Activated B cell treated with CpG ODN at 0.5 μM for 24 hours (primary cell): Measurements from ENCODE around the gene CHD6. TPM values are rescaled to one million over a fixed set of nuclear protein-coding genes. Genes with fewer than 3 reads are reported as not detected.

Experiments
- ATAC-seq: fragments of 200-7000 bp; cut with Tn5 transposase; one replicate; pipeline ENCODE4 v1.10.0; 2021; ENCODE audit warnings: low read depth, mild to moderate bottlenecking, moderate library complexity
- CTCF ChIA-PET: fragments of 350-600 bp; sonication (Branson Sonifier 250); formaldehyde crosslinking; loops from one replicate; lab custom pipeline; 2021; ENCODE audit warnings: antibody characterized with exemption; lab: Charles Lee
- POLR2A ChIA-PET: fragments of 350-600 bp; sonication (Branson Sonifier 250); formaldehyde crosslinking; loops from one replicate; lab custom pipeline; 2021; ENCODE audit warnings: antibody characterized with exemption; lab: Charles Lee
- DNase-seq: peaks from one replicate; pipeline ENCODE4 v3.0.0; 2022
- H3K27ac Mint-ChIP-seq: one replicate; pipeline ENCODE4 v1.8.0; 2020; ENCODE audit warnings: mixed read lengths
- H3K27me3 Mint-ChIP-seq: one replicate; pipeline ENCODE4 v1.8.0; 2021; ENCODE audit warnings: mixed read lengths
- H3K36me3 Mint-ChIP-seq: one replicate; pipeline ENCODE4 v1.8.0; 2021; ENCODE audit warnings: low read depth, mixed read lengths
- H3K4me1 Mint-ChIP-seq: one replicate; pipeline ENCODE4 v1.8.0; 2021; ENCODE audit warnings: mixed read lengths
- H3K4me3 Mint-ChIP-seq: one replicate; pipeline ENCODE4 v1.8.0; 2020; ENCODE audit warnings: mild to moderate bottlenecking, mixed read lengths
- H3K9me3 Mint-ChIP-seq: one replicate; pipeline ENCODE4 v1.8.0; 2020; ENCODE audit warnings: mixed read lengths
- intact Hi-C: fragments of 100-400 bp; cut with micrococcal nuclease; formaldehyde crosslinking; loops from one replicate; pipeline ENCODE4 v1.15.1; 2024
- total RNA-seq: library from RNA; stranded (reverse); gene quantifications from 2 replicates; pipeline ENCODE4 v1.2.3, GENCODE V29; 2022
- TF ChIP-seq, protein P1 (sequence below): fragments of 200-600 bp; IDR thresholded peaks from one replicate; pipeline ENCODE4 v1.8.0; 2022; ENCODE audit warnings: antibody characterized with exemption, mild to moderate bottlenecking

CHD6 gene
- total RNA-seq, 1 donor from 2014 or later: 59.9 TPM

DNA sequence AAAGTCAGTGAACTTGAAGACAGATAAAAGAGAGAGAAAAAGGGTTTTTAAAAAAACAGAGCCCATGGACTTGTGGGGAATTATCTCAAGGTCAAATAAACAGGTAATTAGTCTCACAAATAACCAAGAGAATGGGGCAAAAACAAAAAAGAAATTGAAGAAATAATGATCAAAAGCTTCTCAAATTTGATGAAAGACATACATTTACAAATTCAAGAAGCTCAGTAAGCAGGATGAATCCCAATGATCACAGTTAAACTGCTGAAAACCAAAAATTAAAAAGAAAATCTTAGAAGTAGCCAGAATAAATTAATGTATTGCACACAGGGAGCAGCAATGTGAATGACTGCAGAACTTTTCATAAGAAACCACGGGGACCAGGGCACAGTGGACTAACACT is 139.1 kb downstream of the CHD6 start:
- TF ChIP-seq, protein P1, sequence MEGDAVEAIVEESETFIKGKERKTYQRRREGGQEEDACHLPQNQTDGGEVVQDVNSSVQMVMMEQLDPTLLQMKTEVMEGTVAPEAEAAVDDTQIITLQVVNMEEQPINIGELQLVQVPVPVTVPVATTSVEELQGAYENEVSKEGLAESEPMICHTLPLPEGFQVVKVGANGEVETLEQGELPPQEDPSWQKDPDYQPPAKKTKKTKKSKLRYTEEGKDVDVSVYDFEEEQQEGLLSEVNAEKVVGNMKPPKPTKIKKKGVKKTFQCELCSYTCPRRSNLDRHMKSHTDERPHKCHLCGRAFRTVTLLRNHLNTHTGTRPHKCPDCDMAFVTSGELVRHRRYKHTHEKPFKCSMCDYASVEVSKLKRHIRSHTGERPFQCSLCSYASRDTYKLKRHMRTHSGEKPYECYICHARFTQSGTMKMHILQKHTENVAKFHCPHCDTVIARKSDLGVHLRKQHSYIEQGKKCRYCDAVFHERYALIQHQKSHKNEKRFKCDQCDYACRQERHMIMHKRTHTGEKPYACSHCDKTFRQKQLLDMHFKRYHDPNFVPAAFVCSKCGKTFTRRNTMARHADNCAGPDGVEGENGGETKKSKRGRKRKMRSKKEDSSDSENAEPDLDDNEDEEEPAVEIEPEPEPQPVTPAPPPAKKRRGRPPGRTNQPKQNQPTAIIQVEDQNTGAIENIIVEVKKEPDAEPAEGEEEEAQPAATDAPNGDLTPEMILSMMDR: no peak
- Mint-ChIP-seq H3K9me3 (no peaks in the 10 kb centered on the region), H3K27ac (no peak overlapping the region), H3K27me3 (no peaks in the 10 kb centered on the region), H3K4me3 (no peak overlapping the region), H3K4me1 (peaks cover 19% of the 10 kb centered on the region), H3K36me3 (peaks cover 70% of the 10 kb centered on the region)
- ChIA-PET CTCF (no interaction called here), POLR2A (no interaction called here)
- ATAC-seq (no peak), DNase-seq (no peak)
- intact Hi-C loops: no loop called here

DNA sequence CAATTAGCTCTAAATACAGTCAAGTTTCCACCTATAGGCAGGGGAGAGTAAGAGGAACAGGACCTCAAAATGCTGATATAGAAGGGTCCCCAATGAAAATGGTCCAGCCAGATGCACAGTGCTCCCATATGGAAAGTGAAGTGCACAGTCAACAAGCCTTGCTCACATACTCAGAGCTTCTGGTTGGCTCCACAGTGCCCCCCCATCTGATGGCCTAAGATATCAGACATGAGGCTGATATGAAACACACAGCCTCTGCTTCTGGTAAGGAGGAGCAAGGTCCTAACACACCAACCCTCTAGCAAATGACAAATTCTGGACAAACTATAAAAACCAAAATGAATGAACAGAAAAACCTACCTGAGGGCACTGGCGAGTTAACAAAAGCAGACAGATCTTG is 140.2 kb downstream of the CHD6 start:
- H3K36me3 Mint-ChIP-seq: peaks cover 70% of the 10 kb centered on the region
- CTCF ChIA-PET: no interaction called here
- DNase-seq: no peak
- no peak overlapping the region for H3K4me3 Mint-ChIP-seq
- TF ChIP-seq, protein P1: no peak
- no peaks in the 10 kb centered on the region for H3K27me3 Mint-ChIP-seq
- no peaks in the 10 kb centered on the region for H3K9me3 Mint-ChIP-seq
- intact Hi-C loops: no loop called here
- H3K27ac Mint-ChIP-seq: no peak overlapping the region
- H3K4me1 Mint-ChIP-seq: peaks cover 19% of the 10 kb centered on the region
- POLR2A ChIA-PET: no interaction called here
- no peak for ATAC-seq

DNA sequence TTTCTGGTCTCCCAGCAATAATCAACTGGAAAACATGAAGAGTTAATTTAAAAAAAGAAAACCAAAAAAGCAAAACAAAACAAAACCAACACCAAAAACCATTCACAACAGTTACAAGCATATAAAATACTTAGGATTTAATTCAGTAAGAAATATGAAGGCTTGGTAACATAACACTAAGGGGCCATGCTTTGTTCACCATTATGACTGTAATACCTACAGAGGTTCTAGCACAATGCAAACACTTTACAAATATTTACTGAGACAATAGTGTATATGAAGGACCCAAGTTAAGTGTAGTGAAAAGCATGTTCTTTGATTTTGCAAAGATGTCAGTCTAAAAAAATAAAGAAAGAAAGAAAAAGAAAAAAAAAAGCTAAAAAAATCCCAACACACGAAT is 141.7 kb downstream of the CHD6 start:
- peaks cover 19% of the 10 kb centered on the region for H3K4me1 Mint-ChIP-seq
- POLR2A ChIA-PET: no interaction called here
- peaks cover 70% of the 10 kb centered on the region for H3K36me3 Mint-ChIP-seq
- H3K27me3 Mint-ChIP-seq: no peaks in the 10 kb centered on the region
- DNase-seq (no peak), ATAC-seq (no peak)
- CTCF ChIA-PET: no interaction called here
- intact Hi-C loops: no loop called here
- H3K9me3 Mint-ChIP-seq: no peaks in the 10 kb centered on the region
- no peak overlapping the region for H3K4me3 Mint-ChIP-seq
- TF ChIP-seq, protein P1: no peak
- no peak overlapping the region for H3K27ac Mint-ChIP-seq

DNA sequence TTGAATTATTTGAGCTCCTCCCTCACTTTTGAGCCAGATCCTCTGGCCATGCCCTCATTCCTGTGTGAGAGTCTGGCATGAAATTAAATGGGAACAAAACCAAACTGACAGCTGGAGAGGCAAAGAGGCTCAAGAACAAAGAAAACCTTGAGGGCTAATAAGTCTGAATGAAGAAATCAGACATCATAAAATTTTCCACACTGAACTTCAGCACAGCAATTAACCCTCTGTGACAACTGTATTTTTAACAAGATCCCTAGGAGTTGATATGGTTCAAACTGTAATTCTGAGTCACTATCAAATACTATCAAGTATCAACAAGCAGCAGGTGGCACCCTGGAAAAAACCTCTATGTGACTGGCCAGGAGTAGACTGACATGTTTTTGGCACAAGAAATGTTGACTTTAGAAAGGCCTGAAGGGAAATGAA is 142.2 kb downstream of the CHD6 start:
- DNase-seq (no peak), ATAC-seq (no peak)
- Mint-ChIP-seq H3K27me3 (no peaks in the 10 kb centered on the region), H3K4me3 (no peak overlapping the region), H3K27ac (no peak overlapping the region), H3K36me3 (peaks cover 70% of the 10 kb centered on the region), H3K4me1 (peaks cover 19% of the 10 kb centered on the region), H3K9me3 (no peaks in the 10 kb centered on the region)
- intact Hi-C loops: no loop called here
- ChIA-PET POLR2A (no interaction called here), CTCF (no interaction called here)
- TF ChIP-seq, protein P1: no peak

DNA sequence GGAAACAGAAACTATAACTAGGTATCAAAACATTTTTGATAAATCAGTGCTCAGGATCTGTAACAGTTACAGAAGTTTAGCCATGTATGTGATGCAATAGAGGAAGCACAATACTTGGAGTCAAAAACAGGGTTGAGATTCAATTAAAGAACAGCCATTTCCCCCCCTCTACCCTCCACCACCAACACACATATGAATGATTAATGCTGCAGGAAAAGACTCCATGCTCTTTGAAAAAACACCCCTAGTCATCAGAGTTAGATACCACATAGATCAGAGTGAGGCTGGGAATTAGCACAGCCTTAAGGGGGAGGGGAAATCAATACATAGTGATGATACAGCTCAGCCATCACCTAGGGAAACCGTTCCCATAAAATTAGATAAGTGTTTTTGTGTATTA is 142.7 kb downstream of the CHD6 start:
- DNase-seq (no peak), ATAC-seq (no peak)
- Mint-ChIP-seq H3K4me3 (no peak overlapping the region), H3K27me3 (no peaks in the 10 kb centered on the region), H3K36me3 (peaks cover 73% of the 10 kb centered on the region), H3K4me1 (peaks cover 15% of the 10 kb centered on the region), H3K27ac (no peak overlapping the region), H3K9me3 (no peaks in the 10 kb centered on the region)
- POLR2A ChIA-PET: no interaction called here
- CTCF ChIA-PET: no interaction called here
- intact Hi-C loops: no loop called here
- TF ChIP-seq, protein P1: no peak
